ENCODE results near the gene NOCT.

The NOCT gene

GRCh38 chr4:139053909-139054308, 38.3 kb downstream of the NOCT start:
- DNase-seq = no peak

- no peak for DNase-seq
These were observed 39.4 kb downstream of the NOCT start for GRCh38 chr4:139054791-139055505.

DNA sequence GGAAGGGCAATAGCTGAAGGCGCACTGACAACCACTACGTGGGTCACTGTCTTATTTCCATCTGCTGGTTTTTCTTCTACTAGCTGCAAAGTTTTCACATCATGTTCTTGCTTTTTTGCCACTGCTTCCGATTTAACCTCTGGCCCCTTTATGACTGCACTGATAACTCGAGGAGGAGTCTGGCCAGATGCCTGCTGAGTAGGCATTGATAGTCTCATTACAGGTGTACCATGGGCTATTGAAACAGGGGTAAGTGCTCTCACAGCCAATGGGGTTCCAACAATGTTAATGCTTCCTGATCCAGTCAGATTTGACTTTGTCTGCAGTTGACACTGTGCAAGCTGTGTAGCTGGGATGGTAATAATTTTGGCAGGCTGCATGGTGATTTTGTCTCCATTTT, 43.4 kb downstream of the NOCT start:
- peak in 1 of 3 experiments; percentile 7 for DNase-seq

- DNase-seq = no peak
These were observed 45.0 kb downstream of the NOCT start for GRCh38 chr4:139060591-139060990.

DNA sequence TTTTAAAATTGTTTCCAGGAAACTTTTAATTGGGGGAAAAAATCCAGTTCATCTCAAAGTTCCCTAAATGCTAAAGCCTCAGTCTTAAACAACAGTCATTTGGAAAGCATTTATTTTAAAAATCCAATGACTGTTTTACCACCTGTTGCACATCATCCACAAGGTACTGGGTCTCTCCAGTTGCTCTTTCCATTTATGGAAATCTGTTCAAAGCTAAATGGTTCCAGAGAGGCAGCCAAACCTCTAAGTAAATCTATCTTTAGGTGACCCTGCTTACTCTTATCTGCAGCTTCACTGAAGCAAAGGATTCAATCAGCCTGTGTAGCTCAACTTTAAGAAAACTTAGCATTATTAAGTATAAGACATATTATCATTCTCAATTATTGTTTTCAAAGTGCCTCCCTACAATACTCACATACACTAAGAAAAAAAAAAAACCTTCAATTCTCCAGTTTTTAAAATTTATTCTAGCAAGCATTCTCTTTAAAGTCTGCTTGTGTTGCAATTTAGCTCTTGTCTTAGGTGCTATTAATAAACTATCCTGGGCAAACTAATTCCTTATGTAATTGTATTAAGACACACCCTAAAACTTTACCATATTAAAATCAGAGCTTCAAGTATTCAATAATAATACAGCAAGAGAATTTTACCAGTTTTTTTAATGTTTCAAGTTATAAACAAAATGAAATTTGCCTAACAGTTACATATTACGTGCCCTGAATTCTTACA, 60.6 kb downstream of the NOCT start:
- no peak for DNase-seq

GRCh38 chr4:139077567-139078355, 62.2 kb downstream of the NOCT start:
- no peak for DNase-seq

DNA sequence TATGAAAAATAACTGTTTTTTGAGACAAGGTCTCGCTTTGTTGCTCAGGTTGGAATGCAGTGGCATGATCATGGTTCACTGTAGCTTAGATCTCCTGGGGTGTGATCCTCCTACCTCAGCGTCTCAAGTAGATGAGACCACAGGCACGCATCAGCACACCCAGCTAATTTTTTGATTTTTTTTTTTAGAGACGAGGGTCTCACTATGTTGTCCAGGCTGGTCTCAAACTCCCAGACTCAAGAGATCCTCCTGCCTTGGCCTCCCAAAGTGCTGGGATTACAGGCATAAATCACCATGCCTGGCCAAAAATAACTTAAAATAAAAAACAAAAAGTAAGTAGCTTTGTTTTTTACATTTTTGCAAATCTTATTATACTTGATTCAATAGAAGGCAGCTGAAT, 63.3 kb downstream of the NOCT start:
- DNase-seq = no peak

DNA sequence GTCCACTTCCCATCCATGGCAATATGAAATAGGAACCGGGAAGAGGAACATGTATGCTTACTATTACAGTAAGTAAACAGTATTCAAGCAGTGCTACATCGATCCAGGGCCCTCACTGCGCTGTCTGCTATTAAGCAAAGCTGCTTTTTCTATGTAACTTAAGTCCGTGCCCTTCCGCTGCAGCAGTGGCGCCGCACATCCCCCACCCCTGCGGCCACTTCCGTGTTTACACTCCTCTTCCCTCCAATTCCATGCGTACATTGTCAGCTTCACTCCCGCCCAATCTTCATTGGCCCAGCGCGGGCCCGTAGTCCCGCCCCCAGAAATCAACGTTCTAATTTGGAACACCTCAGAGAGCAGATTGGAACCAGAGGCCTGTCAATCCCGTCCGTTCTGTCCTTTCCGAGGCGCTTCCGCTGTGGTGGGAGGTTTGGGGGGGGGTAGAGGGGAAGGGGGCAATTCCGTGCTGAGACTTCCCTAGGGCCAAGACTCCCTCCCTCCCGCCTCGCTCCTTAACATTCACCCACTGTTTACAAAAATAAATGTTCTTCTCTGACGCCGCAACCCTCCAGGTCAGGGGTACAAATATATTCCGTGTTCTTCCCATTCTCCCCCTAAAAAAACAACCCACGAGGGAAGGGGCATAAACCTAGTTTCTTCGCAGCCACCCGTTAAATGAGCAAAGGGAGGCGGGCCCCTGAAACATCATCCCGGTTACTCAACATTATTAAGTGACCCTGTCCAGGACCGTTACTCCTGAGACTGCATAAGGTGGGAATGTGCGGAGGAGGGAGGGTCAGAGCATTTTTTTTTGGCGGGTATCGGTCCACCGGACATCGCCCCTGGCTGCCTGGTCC, 67.4 kb downstream of the NOCT start:
- peak; percentile 94 to 99 (median 98) for DNase-seq

GRCh38 chr4:139083607-139083955, 68.0 kb downstream of the NOCT start:
- no peak for DNase-seq

DNA sequence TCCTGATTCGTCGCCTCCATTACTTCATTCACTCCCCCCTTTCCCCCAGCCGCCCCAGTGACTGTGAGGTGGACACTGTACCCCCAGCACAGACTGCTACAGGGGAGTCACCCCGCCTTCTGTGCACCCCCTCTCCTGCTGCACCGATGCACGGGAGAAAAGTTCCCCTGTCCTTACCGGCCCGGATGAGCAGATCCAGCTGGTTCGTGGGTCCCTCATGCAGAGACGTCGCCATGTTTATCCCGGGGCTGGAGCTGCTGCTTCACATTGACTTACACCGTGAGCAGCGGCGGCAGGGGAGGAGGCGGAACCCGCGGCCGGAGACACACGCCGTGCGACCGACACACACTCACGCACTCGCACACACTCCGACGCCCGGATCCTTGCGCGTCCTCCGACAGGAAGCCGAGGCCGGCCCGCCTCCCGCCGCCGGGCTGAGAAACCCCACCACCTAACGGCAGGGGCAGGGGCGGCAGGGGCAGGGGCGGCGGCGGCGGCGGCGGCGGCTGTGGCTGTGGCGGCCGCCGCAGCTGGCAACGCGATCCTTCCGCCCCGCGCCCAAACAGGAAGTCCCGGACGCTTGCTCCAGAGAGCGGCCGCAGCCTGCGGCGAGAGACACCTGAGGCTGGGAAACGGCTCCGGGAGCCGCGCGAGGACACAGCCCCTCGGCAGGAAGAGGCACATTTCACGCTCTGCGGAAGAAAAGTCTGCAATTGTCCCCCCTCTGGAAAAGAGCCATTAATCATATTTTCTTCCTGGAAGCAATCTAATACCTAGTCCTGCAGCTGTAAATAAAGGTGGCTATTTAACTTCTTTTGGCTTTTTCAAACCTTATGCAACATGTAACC, 68.6 kb downstream of the NOCT start:
- DNase-seq = peak; percentile 80 to 95 (median 92)

GRCh38 chr4:139084804-139085093, 69.2 kb downstream of the NOCT start:
- no peak for DNase-seq

- peak in 1 of 3 experiments; percentile 53 for DNase-seq
These were observed 69.6 kb downstream of the NOCT start for GRCh38 chr4:139085141-139085540.

GRCh38 chr4:139092271-139092670, 76.7 kb downstream of the NOCT start:
- DNase-seq = no peak

Data from NCI-H1417 (cell line).